ENCODE measurements around the gene M1AP.

DNA sequence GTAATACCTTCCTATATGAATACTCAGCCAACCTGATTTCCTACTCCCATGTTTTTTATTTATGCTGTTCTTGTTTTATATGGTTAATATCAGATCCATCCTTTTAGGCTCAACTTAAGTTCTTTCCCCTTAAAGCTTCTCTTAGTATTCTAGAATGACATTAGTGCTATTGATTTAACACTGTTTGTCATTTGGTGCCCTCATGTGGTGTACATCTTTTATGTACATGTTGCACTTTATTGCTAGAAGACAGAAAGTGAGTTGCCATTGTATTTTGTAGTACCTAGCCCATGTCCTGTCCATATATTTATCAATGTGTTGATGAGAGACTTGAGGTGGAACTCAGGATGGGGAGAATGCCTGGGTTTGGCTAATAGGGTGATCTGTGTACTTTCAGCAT lies 115.9 kb downstream of the M1AP start:
- TF ChIP-seq, protein P1, sequence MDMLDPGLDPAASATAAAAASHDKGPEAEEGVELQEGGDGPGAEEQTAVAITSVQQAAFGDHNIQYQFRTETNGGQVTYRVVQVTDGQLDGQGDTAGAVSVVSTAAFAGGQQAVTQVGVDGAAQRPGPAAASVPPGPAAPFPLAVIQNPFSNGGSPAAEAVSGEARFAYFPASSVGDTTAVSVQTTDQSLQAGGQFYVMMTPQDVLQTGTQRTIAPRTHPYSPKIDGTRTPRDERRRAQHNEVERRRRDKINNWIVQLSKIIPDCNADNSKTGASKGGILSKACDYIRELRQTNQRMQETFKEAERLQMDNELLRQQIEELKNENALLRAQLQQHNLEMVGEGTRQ (IDR thresholded peaks at IDR 0.05; ENCODE audit: low read depth, low read length): no peak
- TF ChIP-seq POLR2A (IDR thresholded peaks at IDR 0.05; ENCODE audit: low read depth, low read length) (no peak), CTCF (conservative IDR thresholded peaks at IDR 0.05; ENCODE audit: low read depth, low read length) (peak; percentile 55), BHLHE40 (IDR thresholded peaks at IDR 0.05; ENCODE audit: low read depth, low read length) (no peak), MAZ (IDR thresholded peaks at IDR 0.05; ENCODE audit: borderline replicate concordance, low read depth, low read length) (no peak), CEBPB (IDR thresholded peaks at IDR 0.05; ENCODE audit: low read depth, low read length) (no peak), MAFK (IDR thresholded peaks at IDR 0.05; ENCODE audit: low read depth, low read length) (peak; percentile 43; the same call in 1 of the 2 replicates), RCOR1 (IDR thresholded peaks at IDR 0.05; ENCODE audit: insufficient replicate concordance, low read length) (no peak), MXI1 (IDR thresholded peaks at IDR 0.05; ENCODE audit: borderline replicate concordance, low read depth, low read length) (no peak), RFX5 (IDR thresholded peaks at IDR 0.05; ENCODE audit: low read depth, low read length) (no peak), SMC3 (IDR thresholded peaks at IDR 0.05; ENCODE audit: low read depth, low read length) (peak; percentile 67; the same call in 1 of the 2 replicates)
